Tibial artery (tissue), 4 donors: ENCODE results near the gene SECISBP2.
"Not testable (repeated sequence)": the region's sequence is repeated elsewhere in the genome, so short reads cannot be mapped to it uniquely, and the experiment has no call there.

Experiments used
- DNase-seq, 2 donors: peaks; one replicate each; pipeline ENCODE4 v3.0.0-alpha.2; 2019
- H3K27ac ChIP-seq, 2 donors: fragments of 200-600 bp; sonication (generic) in 1 of 2; 1 replicate in 1 of 2; 2 replicates in 1 of 2; pipeline ENCODE4 v1.5.1; 2018 to 2019; ENCODE audit warnings: mild to moderate bottlenecking in 1 of 2
- H3K27me3 ChIP-seq, 2 donors: fragments of 200-600 bp; sonication (generic) in 1 of 2; one replicate each; pipeline versions ENCODE4 v1.5.1 to v1.6.0; 2016 to 2019
- H3K36me3 ChIP-seq, 3 donors: fragments of 200-600 bp; sonication (generic) in 2 of 3; one replicate each; pipeline ENCODE4 v1.5.1; 2016 to 2019; ENCODE audit warnings: mild to moderate bottlenecking in 2 of 3
- H3K4me1 ChIP-seq, 4 donors: fragments of 200-600 bp; sonication (generic) in 2 of 4; 1 replicate in 3 of 4; 2 replicates in 1 of 4; pipeline ENCODE4 v1.5.1; 2016 to 2019
- H3K4me3 ChIP-seq, 2 donors: fragments of 200-600 bp; sonication (generic) in 1 of 2; 1 replicate in 1 of 2; 2 replicates in 1 of 2; pipeline ENCODE4 v1.5.1; 2018 to 2019; ENCODE audit warnings: mild to moderate bottlenecking in 2 of 2
- H3K9me3 ChIP-seq, 3 donors: fragments of 200-600 bp; sonication (generic) in 1 of 3; one replicate each; pipeline ENCODE4 v1.5.1; 2016 to 2019
- intact Hi-C: fragments of 100-400 bp; cut with DNase I; formaldehyde crosslinking; loops from one replicate; pipeline ENCODE4 v1.15.0; 2023; ENCODE audit warnings: low total_unique reads
- TF ChIP-seq, protein P1 (sequence below), 2 experiments: fragments of 200-600 bp in 1 of 2; fragments of 450-650 bp in 1 of 2; IDR thresholded peaks; one replicate each; pipeline ENCODE4 v1.5.1; 2017 to 2019; ENCODE audit warnings: antibody characterized with exemption in 2 of 2, mild to moderate bottlenecking in 1 of 2, moderate library complexity in 1 of 2

Gene SECISBP2

DNA sequence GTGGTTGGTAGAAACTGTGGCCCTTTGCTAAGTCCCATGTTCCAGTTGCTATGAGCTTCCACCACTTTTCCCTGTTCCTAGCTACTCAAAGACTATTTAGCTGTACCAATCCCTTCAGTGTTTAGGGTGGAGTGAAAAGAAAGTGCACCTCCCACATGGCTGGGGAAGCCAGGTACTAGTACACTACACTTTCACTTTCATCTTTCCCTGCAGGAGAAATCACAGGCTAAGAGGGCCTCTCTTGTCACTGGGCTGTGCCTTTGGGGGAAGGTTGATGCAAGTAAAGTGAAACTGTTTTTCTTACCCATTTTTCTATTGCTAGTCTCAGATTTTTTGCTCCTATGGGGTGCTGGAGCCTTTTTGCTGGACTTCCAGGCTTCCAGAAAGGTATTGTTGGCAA lies 40.8 kb upstream of the SECISBP2 start:
- TF ChIP-seq, protein P1, sequence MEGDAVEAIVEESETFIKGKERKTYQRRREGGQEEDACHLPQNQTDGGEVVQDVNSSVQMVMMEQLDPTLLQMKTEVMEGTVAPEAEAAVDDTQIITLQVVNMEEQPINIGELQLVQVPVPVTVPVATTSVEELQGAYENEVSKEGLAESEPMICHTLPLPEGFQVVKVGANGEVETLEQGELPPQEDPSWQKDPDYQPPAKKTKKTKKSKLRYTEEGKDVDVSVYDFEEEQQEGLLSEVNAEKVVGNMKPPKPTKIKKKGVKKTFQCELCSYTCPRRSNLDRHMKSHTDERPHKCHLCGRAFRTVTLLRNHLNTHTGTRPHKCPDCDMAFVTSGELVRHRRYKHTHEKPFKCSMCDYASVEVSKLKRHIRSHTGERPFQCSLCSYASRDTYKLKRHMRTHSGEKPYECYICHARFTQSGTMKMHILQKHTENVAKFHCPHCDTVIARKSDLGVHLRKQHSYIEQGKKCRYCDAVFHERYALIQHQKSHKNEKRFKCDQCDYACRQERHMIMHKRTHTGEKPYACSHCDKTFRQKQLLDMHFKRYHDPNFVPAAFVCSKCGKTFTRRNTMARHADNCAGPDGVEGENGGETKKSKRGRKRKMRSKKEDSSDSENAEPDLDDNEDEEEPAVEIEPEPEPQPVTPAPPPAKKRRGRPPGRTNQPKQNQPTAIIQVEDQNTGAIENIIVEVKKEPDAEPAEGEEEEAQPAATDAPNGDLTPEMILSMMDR (IDR thresholded peaks at IDR 0.05), result no peak
- H3K9me3 ChIP-seq, result peaks cover 0 to 25% (median 13%) of the 10 kb centered on the region in 3 donors
- H3K27ac ChIP-seq, result no peak overlapping the region
- H3K4me1 ChIP-seq, result peaks cover 0 to 4% (median 0%) of the 10 kb centered on the region in 4 donors
- H3K36me3 ChIP-seq, result no peaks in the 10 kb centered on the region
- intact Hi-C loops, result no loop called here
- H3K4me3 ChIP-seq, result no peak overlapping the region
- no peak for DNase-seq
- no peaks in the 10 kb centered on the region for H3K27me3 ChIP-seq

DNA sequence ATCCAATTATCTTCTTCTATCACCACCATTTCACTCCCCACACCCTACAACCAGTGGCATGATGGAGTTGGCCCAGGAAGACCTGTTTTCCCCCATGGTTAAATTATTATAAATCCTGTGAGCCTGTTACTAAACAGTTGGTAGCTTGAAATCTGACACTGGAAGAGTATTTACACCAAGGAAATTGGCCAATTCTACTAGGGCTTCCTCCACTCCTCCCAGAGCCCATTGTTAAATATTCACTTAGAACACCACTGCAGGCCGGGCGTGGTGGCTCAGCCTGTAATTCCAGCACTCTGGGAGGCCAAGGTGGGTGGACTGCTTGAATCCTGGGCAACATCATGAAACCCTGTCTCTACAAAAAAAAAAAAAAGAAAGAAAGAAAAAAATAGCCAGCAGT lies 39.7 kb upstream of the SECISBP2 start:
- intact Hi-C loops, result no loop called here
- TF ChIP-seq, protein P1 (IDR thresholded peaks at IDR 0.05), result no peak
- Histone ChIP-seq H3K27me3 (no peaks in the 10 kb centered on the region), H3K9me3 (peaks cover 0 to 14% (median 13%) of the 10 kb centered on the region in 3 donors), H3K27ac (no peak overlapping the region), H3K4me1 (peaks cover 0 to 6% (median 0%) of the 10 kb centered on the region in 4 donors), H3K36me3 (no peaks in the 10 kb centered on the region), H3K4me3 (no peak overlapping the region)
- DNase-seq, result no peak

DNA sequence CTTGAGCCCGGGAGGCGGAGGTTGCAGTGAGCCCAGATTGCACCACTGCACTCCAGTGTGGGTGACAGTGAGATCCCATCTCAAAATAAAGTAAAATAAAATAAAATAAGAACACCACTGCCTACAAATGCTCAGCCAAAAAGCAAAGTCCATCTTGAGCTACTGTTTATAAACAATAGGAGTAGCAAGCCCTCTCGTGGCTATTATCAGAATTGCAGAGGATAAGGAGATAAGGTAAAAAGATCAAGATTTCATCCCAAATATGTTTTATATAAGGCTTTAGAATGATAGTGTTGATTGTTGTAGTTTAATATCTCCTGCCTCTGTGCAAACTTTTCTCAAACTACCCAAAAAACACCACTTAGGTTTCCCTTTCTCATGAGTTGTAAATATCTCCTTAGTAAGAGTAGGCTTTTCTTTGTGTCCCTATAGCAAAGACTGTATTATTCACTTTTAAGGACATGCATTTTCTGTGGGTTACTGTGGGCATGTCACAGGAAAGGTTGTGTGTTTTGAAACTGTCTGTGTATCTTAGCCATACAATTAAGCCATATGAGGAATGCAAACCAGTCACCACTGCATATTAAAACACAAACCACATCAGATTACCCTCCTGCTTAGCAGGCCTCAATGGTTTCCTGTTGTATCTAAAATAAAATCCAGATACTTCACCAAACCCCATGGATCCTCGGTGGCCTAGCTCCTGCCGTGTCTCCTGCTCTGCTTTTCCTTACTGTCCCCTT lies 39.1 kb upstream of the SECISBP2 start:
- no peaks in the 10 kb centered on the region for H3K27me3 ChIP-seq
- intact Hi-C loops, result no loop called here
- H3K4me1 ChIP-seq, result peaks cover 0 to 6% (median 0%) of the 10 kb centered on the region in 4 donors
- TF ChIP-seq, protein P1 (IDR thresholded peaks at IDR 0.05), result peak; percentile 63 to 68
- H3K9me3 ChIP-seq, result peaks cover 0 to 9% (median 8%) of the 10 kb centered on the region in 3 donors
- no peak overlapping the region for H3K27ac ChIP-seq
- H3K36me3 ChIP-seq, result no peaks in the 10 kb centered on the region
- H3K4me3 ChIP-seq, result no peak overlapping the region
- DNase-seq, result no peak

DNA sequence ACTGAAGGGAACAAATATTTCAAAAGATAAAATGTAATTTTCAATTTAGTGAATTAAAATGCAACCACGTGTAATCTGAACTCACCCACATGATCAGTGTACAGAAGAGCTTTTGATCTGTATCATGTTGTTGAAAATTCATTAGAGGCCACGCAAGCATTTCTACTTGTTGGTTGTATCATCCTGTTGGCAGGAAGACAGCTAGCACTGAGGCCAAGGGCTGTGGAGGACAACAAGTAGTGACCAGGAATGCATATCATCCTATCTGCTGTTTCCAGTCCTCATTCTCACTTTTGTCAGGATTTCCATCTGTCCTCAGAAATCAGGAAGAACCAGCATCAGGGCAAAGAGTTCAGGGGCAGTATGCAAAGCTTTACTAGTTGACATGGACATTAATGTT lies 37.2 kb upstream of the SECISBP2 start:
- Histone ChIP-seq H3K36me3 (no peaks in the 10 kb centered on the region), H3K4me1 (peaks cover 0 to 6% (median 0%) of the 10 kb centered on the region in 4 donors), H3K9me3 (no peaks in the 10 kb centered on the region), H3K4me3 (no peak overlapping the region), H3K27ac (no peak overlapping the region), H3K27me3 (no peaks in the 10 kb centered on the region)
- intact Hi-C loops, result no loop called here
- TF ChIP-seq, protein P1 (IDR thresholded peaks at IDR 0.05), result no peak
- DNase-seq, result no peak

DNA sequence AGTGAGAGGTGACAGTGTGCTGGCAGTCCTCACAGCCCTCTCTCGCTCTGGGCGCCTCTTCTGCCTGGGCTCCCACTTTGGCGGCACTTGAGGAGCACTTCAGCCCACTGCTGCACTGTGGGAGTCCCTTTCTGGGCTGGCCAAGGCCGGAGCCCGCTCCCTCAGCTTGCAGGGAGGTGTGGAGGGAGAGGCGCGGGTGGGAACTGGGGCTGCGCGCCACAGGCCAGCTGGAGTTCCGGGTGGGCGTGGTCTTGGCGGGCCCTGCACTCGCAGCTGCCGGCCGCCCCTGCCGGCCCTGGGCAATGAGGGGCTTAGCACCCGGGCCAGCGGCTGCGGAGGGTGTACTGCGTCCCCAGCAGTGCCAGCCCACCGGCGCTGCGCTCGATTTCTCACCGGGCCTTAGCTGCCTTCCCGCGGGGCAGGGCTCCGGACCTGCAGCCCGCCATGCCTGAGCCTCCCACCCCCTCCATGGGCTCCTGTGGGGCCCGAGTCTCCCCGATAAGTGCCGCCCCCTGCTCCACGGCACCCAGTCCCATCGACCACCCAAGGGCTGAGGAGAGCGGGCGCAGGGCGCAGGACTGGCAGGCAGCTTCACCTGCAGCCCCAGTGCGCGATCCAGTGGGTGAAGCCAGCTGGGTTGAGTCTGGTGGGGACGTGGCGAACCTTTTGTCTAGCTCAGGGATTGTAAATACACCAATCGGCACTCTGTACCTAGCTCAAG lies 35.9 kb upstream of the SECISBP2 start:
- DNase-seq, H3K4me1 ChIP-seq, H3K27me3 ChIP-seq, H3K9me3 ChIP-seq, H3K36me3 ChIP-seq, intact Hi-C loops, H3K27ac ChIP-seq: not testable (repeated sequence)
- H3K4me3 ChIP-seq, result peak overlapping the region; percentile 31 to 41

- intact Hi-C loops, result no loop called here
- Histone ChIP-seq H3K4me3 (no peak overlapping the region), H3K27ac (no peak overlapping the region), H3K4me1 (peaks cover 0 to 6% (median 0%) of the 10 kb centered on the region in 4 donors), H3K36me3 (no peaks in the 10 kb centered on the region), H3K9me3 (no peaks in the 10 kb centered on the region), H3K27me3 (no peaks in the 10 kb centered on the region)
- TF ChIP-seq, protein P1 (IDR thresholded peaks at IDR 0.05), result no peak
- no peak for DNase-seq
Observed at GRCh38 chr9:89284076-89284475, 34.2 kb upstream of the SECISBP2 start.
